Upper lobe of right lung (tissue), 1 donor: ENCODE data around the gene FABP3. TPM values are rescaled to one million over a fixed set of nuclear protein-coding genes. Genes with fewer than 3 reads are reported as not detected.
"Not testable (repeated sequence)": the region's sequence is repeated elsewhere in the genome, so short reads cannot be mapped to it uniquely, and the experiment has no call there.

Source experiments
- ATAC-seq: fragments of 200-7000 bp; cut with Tn5 transposase; one replicate; pipeline ENCODE4 v1.9.1; 2020; ENCODE audit warnings: mild to moderate bottlenecking, moderate library complexity
- DNase-seq: peaks from one replicate; pipeline ENCODE4 v3.0.0-alpha.2; 2020
- H3K27ac ChIP-seq: fragments of 200-600 bp; one replicate; pipeline ENCODE4 v1.8.0; 2022
- H3K27me3 ChIP-seq: fragments of 200-600 bp; one replicate; pipeline ENCODE4 v1.8.0; 2022; ENCODE audit warnings: mild to moderate bottlenecking
- H3K36me3 ChIP-seq: fragments of 200-600 bp; one replicate; pipeline ENCODE4 v1.8.0; 2022
- H3K4me1 ChIP-seq: fragments of 200-600 bp; one replicate; pipeline ENCODE4 v1.8.0; 2022
- H3K4me3 ChIP-seq: fragments of 200-600 bp; one replicate; pipeline ENCODE4 v1.8.0; 2022; ENCODE audit warnings: mild to moderate bottlenecking
- H3K9me3 ChIP-seq: fragments of 200-600 bp; one replicate; pipeline ENCODE4 v1.8.0; 2022
- CTCF ChIP-seq: fragments of 200-600 bp; IDR thresholded peaks from one replicate; pipeline ENCODE4 v1.8.0; 2022; ENCODE audit warnings: antibody characterized with exemption
- intact Hi-C: fragments of 100-400 bp; cut with DNase I; formaldehyde crosslinking; loops from one replicate; pipeline ENCODE4 v1.11.0; 2022
- total RNA-seq: library from RNA; stranded (reverse); fragmentation: NEBNext Ultra II Directional; extraction: Animal tissue kit (Norgen Biotek cat#: 25700); gene quantifications from one replicate; pipeline ENCODE4 v1.2.1, GENCODE V29; 2021
- donor health status: DM: no; HTN: yes; CAD: no; lungs with severe emphysema.

The FABP3 gene
- total RNA-seq, 1 donor from 2014 or later, result 63.6 TPM

- intact Hi-C loops, result no loop called here
- no peak for ATAC-seq
Measured at GRCh38 chr1:31389616-31390015, 16.7 kb upstream of the FABP3 start.

GRCh38 chr1:31387612-31388011 is 14.7 kb upstream of the FABP3 start:
- intact Hi-C loops, result no loop called here
- TF ChIP-seq CTCF, result no peak
- Histone ChIP-seq H3K4me1 (no peaks in the 10 kb centered on the region), H3K36me3 (no peaks in the 10 kb centered on the region), H3K4me3 (no peak overlapping the region), H3K27ac (no peak overlapping the region), H3K9me3 (no peaks in the 10 kb centered on the region), H3K27me3 (peaks cover 2% of the 10 kb centered on the region)
- ATAC-seq (peak; percentile 45), DNase-seq (no peak)

More at GRCh38 chr1:31389616-31390015, 16.7 kb upstream of the FABP3 start:
- no peaks in the 10 kb centered on the region for H3K9me3 ChIP-seq
- no peaks in the 10 kb centered on the region for H3K27me3 ChIP-seq
- H3K36me3 ChIP-seq, result no peaks in the 10 kb centered on the region
- DNase-seq, result no peak
- H3K4me3 ChIP-seq, result no peak overlapping the region
- no peak for TF ChIP-seq CTCF
- no peak overlapping the region for H3K27ac ChIP-seq
- H3K4me1 ChIP-seq, result peaks cover 4% of the 10 kb centered on the region

- DNase-seq, H3K4me3 ChIP-seq, ATAC-seq, H3K27ac ChIP-seq, H3K27me3 ChIP-seq, H3K9me3 ChIP-seq, H3K4me1 ChIP-seq, H3K36me3 ChIP-seq, intact Hi-C loops: not testable (repeated sequence)
Measured at GRCh38 chr1:31386576-31387243, 13.8 kb upstream of the FABP3 start.

- Histone ChIP-seq H3K9me3 (no peaks in the 10 kb centered on the region), H3K4me3 (no peak overlapping the region), H3K27me3 (peaks cover 9% of the 10 kb centered on the region), H3K27ac (no peak overlapping the region), H3K36me3 (no peaks in the 10 kb centered on the region), H3K4me1 (no peaks in the 10 kb centered on the region)
- DNase-seq (no peak), ATAC-seq (peak; percentile 50)
- intact Hi-C loops, result no loop called here
- no peak for TF ChIP-seq CTCF
Measured at GRCh38 chr1:31383967-31384366, 11.1 kb upstream of the FABP3 start.

DNA sequence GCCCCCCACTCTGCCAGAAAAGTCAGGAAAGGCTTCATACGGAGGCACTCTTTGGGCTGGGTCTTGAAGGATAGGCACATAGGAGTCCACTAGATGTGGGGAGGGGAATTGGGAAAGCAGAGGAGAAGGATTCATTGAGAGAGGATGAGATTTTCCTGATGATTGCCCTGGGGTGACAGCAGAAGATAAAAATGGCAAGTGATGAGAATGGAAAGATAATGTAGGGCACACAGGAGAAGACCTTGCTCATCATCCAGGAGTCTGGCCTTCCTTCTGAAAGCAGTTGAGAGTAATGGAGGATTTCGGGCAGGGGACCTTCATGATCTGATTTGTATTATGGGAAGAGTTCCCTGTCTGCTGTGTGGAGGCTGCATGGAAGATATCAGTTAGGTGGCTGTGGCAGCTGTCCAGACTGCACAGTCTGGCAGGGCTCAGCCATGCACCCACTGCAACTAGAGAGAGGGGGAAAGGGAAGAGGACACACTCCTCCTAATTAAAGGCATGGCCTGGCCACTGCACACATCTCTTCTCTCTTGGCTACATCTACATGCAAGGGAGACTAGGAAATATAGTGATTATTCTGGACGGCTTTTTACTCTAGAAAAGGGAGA is 9.6 kb upstream of the FABP3 start:
- H3K27ac ChIP-seq, result no peak overlapping the region
- no peak for TF ChIP-seq CTCF
- H3K9me3 ChIP-seq, result no peaks in the 10 kb centered on the region
- H3K27me3 ChIP-seq, result peaks cover 9% of the 10 kb centered on the region
- intact Hi-C loops, result no loop called here
- H3K4me1 ChIP-seq, result no peaks in the 10 kb centered on the region
- H3K36me3 ChIP-seq, result no peaks in the 10 kb centered on the region
- DNase-seq, result no peak
- no peak overlapping the region for H3K4me3 ChIP-seq
- no peak for ATAC-seq

- no peaks in the 10 kb centered on the region for H3K9me3 ChIP-seq
- no peaks in the 10 kb centered on the region for H3K36me3 ChIP-seq
- no peak overlapping the region for H3K4me3 ChIP-seq
- peak; percentile 55 for ATAC-seq
- intact Hi-C loops, result no loop called here
- DNase-seq, result no peak
- TF ChIP-seq CTCF, result no peak
- peaks cover 9% of the 10 kb centered on the region for H3K27me3 ChIP-seq
- H3K27ac ChIP-seq, result no peak overlapping the region
- no peaks in the 10 kb centered on the region for H3K4me1 ChIP-seq
Measured at GRCh38 chr1:31381394-31382294, 8.8 kb upstream of the FABP3 start.
